IPS-NIHi7 (cell line): ENCODE data around the gene FOXF1.
A peak's percentile ranks its signal among the peaks of the same experiment; 100 is the strongest.

Experiments
- DNase-seq: peaks from one replicate; pipeline ENCODE4 v3.0.0; 2012; ENCODE audit warnings: mixed read lengths; ENCODE audit errors: extremely low spot score

FOXF1 gene

GRCh38 chr16:86504315-86505184 is 5.8 kb upstream of the FOXF1 start:
- no peak for DNase-seq

GRCh38 chr16:86505185-86505898 is 5.0 kb upstream of the FOXF1 start:
- DNase-seq = no peak

DNA sequence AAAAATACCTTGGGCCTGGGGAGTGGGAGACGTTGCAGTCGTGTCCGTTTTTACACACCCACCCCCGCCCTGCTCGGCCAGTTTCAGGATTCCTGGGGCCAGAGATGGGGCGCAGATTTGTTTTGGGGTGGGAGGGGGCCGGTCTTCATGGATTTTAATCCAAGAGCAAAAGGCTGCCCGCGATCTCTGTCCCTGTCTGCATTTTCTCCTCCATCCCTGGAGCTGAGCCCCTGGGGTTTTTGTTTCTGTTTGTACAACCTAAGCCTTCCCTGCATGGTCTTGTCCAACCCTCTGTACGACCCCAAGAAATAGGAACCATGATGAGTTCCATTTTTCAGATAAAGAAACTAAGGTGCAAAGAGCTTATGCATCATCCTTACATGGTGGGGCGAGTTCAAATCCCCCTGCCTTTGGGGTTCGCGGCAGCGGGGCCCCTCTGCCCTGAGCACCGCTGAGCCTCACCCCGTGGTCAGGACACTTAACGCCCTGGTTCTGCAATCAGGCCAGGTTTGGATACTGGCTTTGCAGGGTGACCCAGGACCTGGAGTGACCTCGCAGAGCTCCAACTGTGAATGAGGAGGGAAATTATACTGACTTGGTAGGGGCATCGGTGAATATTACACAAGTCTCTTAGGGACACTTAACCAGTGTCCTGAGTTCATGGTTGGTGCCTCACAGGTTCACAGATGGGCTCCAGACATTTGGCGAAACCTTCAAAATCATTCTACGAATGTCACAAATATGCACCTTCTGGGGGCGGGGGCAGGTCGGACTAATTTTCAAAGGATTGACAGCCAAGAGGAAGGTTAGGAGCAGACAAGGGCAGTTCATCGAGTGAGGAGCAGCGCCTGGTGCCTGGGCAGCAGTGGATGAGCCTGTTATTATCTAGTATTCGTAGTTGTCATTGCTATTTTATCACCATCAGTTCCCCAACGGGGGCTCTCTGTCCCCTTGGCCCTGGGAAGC is 4.1 kb upstream of the FOXF1 start:
- DNase-seq = no peak

DNA sequence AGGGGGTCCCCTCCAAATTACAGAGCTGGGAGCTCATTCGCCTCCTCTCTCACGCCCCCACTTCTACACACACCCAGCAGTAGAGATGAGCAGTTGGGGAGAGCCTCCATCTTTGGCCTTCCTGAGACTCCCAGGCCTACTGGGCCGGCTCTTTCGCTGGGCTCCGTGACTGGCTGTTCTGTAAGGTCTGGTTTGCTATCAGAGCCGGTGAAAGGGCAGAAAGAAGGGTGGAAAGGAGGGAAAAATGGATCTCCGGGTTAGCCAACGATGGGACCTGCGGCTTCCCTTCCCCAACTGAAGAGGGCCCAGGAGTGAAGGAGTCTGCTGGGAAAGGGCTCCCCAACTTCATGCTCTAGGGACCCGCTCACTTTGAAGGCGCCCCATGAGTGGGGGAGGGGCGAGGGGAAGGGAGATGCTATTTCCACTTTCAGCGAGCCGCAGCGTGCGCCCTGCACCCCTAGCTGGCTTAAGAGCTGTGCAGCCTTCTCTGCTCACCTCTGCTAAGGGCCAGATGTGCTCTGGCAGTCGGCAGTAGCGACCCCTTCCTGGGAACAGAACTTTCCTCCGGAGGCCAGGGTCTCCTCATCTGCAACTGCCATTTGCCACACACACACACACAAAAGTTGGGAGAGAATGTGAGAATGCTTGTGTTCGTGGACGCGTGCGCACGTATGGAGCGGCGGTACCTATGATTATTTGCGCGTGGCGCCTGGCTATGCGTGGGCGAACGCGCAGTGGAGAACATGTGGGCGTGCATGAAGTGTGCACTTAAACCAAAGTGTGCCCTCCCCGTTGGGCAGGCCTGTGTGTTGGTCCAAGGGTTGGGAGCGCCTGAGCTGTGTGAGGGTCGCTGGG is 2.9 kb upstream of the FOXF1 start:
- DNase-seq = no peak

DNA sequence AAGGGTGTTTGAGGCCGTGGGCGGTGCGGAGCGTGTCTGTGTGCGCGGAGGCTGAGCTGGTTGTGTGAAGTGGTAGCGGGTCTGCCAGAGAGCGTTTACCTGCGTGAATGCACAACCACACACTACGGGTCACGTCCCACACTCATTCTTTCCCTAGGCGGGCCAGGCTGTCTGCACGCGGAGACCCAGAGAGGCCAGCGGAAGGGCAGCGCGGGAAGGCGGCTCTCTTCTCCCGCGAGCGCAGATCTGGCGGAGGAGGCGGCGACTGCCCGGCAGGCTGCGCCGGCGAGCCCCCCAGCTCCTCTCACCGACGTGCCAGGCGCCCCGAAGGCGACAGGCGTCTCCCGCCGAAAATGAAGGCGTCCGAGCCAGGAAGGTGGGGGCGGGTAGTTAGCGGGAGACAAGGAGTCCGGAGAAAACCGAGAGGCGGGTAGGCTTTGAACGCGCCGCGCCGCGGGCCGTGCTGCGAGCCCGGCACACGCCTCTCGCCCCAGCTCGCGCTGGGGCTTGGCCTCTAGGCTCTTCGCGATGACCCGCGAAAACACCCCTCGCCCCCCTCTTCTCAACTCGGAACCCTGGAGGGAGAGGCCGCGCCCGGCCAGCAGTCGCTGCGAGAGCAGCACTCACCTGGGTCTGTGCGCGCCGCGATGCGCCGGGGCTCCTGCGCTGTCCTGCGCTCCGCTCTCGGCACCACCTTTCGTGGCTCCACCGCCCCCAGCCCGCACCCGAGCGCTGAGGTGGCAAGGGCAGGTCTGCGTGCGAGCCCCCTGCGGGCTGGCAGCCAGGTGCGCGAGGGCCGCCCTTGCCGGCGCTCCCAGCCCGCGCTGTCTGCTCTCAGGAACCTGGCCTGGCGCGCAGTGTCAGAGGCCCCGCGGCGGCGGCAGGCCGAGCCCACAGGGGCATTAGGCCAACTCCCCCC is 2.0 kb upstream of the FOXF1 start:
- DNase-seq = no peak

DNA sequence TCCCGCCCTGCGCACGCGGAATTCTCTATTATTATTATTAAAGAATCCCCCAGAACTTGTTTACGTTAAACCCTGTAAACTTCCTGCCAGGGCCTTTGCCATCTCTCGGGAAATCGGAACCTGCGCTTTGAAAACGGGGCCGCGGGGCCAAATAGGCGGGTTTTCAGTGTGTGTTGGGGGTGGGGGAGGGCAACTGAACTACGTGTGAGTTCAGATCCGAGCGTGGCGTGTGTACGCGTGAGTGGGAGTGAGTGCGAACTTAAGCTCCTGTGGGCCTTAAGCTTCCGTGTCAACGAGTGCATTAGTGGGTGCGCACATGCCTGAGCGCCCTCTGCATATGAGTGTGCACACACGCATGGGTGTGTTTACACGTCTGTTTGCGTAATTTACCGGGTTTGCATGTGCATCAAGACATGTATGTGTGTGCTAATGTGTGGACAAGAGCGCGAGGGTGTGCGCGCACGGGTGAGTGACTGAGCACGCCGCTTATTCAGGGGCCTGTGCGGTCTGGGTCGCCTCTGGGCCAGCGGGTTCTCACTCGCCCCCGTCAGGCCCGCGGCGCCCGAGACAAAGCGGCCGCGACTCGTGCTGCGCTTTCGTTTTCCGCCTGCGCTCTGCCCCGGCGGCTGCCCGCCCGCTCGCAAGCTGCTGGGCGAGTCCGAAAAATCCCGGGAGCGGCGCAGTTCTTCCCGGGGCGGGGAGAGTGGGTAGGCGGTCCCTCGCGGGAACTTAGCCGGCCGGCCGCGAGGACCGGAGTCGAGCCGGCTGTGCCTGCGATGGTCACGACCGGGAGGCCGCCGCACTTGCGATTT is 1.2 kb upstream of the FOXF1 start:
- no peak for DNase-seq

DNA sequence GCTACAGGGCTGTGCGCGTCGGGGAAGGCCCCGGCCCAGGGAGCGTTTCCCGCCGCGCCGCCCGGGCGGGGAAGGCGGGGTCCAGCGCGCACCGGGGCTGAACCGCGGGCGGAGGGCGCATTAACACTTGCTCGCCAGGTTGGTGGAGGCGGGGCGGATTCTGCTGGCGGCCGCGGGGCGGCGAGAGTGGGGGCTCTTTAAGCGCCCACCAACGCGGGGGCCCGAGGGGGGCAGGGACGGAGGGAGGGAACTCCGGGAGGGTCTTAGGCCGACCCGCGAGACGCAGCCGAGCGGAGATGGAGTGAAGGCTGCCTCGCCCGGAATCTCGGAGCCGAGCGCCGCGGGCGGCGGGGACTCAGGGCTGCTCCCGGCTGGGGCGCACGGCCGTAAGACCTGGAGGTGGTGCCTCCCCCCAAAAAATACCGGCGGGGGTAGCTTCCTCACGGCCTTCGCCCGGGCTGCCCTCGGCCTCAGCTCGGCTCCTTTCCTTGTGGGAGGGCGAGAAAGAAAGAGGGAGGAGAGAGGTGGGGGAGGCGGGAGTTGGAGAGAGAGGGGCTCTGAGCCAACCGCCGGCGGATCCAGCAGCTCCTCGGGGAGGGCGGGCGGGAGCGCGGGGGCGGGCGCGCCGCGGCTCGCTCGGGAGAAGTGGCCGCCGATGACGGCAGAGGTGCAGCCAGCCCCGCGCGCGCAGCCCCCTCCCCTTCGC is 415 bp upstream of the FOXF1 start:
- peak; percentile 79 for DNase-seq

DNA sequence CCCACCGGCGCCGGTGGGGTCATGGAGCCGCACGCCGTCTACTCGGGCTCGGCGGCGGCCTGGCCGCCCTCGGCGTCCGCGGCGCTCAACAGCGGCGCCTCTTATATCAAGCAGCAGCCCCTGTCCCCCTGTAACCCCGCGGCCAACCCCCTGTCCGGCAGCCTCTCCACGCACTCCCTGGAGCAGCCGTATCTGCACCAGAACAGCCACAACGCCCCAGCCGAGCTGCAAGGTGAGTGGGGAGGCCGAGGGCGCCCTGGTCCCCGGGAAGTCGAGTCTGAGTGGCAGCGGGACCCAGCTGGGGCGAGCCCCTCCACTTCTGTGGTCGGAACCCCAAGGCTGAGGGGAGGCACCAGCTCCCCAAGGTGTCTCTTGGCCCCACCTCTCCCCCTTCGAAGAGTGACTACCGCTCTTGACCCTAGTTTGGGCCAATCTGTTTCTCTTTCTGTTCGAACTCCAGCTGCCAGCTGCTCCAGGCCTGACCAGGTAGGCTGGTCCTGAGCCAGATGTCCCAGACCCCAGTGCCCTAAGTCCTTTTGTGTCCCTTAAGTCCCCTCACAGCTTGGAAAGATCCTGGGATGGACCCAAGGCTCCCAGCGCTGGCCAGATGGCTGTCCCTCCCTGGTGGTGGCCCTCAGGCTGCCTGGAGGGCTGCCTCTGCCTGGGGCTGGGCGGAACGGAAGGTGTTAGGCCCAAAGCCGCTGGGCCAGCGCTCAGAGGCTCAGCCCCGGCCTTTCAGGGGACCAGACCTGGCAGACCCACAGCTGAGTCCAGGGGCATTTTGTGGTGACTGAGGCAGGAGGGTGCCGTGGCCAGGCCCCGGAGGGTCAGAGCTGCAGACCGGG is 1.2 kb downstream of the FOXF1 start:
- DNase-seq = no peak

DNA sequence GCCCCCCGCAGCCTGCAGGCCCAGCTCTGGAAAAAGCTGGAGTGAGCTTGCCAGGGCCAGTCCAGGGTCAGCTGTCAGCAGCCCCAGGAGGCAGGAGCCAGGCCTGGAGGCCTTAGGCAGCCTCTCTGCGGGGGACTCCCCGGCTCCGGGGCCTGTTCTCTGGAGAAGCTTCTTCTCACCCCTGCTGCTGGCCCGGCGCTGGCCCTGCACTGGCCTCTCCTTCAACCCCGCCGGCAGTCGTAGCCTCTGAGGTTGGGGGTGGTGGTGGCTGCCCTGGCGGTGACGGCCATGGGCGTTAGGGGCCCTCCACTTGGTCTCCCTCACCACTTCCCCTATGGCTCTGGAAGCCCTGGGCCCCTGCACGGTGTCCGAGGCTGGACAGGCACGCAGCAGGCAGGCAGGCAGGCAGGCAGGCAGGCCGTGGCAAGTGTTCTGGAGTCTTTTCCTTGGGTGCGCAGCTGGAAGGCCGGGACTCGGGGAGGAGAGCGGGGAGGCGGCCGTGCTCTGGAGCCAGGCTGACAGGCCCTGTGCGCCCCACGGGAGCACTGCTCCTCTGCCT is 2.1 kb downstream of the FOXF1 start:
- no peak for DNase-seq

DNA sequence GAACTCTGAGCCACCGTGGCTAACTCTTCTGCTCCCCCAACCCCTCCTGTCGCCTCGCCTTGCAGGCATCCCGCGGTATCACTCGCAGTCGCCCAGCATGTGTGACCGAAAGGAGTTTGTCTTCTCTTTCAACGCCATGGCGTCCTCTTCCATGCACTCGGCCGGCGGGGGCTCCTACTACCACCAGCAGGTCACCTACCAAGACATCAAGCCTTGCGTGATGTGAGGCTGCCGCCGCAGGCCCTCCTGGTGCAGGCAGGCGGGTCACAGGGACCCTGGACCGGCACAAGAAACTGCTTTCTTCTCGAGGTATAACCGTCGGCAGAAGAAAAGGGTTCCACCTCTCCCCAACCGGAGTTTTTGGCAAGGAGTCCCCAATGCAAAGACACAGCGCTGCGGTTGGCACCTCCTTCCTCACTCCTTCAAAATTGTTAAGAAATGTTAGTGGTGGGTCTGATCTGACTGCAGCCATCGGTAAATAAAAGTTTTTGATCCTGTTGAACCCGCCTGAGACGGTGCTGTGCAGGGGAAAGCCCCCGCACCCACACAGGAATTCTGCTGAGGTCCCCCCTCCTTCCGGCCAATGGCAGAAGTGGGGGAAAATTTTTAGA is 2.6 kb downstream of the FOXF1 start:
- no peak for DNase-seq

DNA sequence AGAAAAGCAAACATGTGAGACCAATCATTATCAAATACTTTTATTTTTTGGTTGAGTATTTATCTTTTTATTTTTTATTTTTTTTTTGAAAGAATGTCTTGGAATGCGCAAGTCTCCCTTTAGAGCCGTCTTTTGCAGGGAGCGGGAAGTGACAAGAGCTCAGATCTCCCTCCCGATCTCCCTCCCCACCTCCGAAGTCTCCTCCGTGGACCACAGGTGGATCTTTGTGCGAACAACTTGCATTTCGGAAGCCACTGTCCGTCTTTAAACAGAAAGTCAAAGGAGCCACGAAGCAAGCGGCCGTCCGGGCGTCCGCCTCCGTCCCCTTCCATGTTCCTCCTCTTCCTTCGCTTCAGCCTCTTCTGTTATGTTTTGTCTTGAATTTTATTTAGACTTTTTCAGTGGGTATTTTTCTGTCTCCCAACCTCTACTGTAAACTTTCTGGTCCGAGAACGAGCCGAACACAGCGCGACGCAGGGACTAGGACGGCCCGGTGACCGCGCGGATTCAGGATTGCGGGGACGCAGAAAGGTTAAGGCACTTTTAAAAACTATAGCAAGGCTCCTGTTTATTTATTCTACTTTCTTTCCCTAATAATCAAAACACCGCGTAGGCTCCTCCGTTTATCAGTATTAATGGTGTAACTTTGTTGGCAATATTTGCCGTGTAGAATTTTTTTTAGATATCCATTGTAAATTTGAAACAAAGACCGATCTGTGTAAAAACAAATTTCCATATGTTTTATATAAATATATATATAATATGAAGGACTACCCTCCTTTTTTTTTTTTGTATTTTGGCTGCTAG is 3.3 kb downstream of the FOXF1 start:
- no peak for DNase-seq

DNA sequence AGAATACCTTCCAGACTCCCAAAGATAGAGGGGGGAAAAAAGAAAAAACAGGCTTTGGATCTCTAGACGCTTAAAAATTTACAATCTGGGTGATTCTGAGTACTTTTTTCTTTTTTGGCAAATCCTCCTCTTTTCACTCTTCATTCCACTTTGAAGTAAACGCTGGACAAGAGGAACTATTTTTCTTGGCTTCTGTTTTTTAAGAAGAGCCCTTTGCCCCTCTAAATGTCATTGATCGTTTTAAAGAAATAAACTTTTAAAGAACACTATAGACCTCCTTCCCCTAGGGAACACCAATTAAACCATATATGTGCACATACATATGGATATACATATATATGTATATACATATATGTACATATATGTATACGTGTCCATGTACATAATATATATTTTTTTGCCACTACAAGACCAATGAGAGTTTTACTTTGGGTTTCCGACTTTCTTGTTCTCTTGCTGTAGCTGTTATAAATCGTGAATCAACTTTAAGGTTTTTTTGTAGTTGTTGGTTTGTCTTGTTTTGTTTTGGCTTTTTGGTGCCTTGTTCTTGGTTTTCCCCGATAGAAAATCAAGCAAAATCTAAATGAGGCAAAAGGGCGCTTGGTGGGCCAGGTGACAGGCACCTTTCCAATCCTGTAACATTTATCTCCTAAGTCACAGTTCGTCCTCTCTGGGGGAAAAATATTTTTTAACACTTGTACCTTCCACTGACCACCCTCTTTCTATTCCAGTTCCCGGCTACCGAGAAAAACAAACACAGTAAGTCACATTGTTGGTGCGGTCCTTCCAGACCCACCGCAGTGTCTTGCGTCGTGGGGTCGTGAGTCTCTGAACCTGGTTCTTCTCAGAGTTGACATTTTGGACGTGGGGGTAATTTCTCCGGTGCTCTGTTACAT is 4.4 kb downstream of the FOXF1 start:
- no peak for DNase-seq

GRCh38 chr16:86515413-86515776 is 5.1 kb downstream of the FOXF1 start:
- no peak for DNase-seq

GRCh38 chr16:86515777-86516622 is 5.7 kb downstream of the FOXF1 start:
- DNase-seq = no peak
